Activated T-cell treated with anti-CD3 and anti-CD28 coated beads for 1 hour (primary cell): ENCODE results near the gene UGT1A5.
"Not testable (repeated sequence)": the region's sequence is repeated elsewhere in the genome, so short reads cannot be mapped to it uniquely, and the experiment has no call there.

ENCODE experiments used
- DNase-seq: peaks from one replicate; pipeline ENCODE4 v3.0.0-alpha.2; 2020; ENCODE audit warnings: low read depth

Gene UGT1A5

GRCh38 chr2:233693963-233694362 is 18.7 kb upstream of the UGT1A5 start:
- no peak for DNase-seq

GRCh38 chr2:233698740-233699139 is 14.0 kb upstream of the UGT1A5 start:
- no peak for DNase-seq

- DNase-seq: no peak
Measured at GRCh38 chr2:233699424-233700027, 13.2 kb upstream of the UGT1A5 start.

GRCh38 chr2:233700028-233700635 is 12.6 kb upstream of the UGT1A5 start:
- no peak for DNase-seq

- DNase-seq: not testable (repeated sequence)
Measured at GRCh38 chr2:233700842-233701241, 11.9 kb upstream of the UGT1A5 start.

- DNase-seq: no peak
Measured at GRCh38 chr2:233702238-233702637, 10.5 kb upstream of the UGT1A5 start.

- no peak for DNase-seq
Measured at GRCh38 chr2:233705911-233706506, 6.7 kb upstream of the UGT1A5 start.

- DNase-seq: no peak
Measured at GRCh38 chr2:233706720-233707119, 6.0 kb upstream of the UGT1A5 start.

GRCh38 chr2:233707940-233708644 is 4.6 kb upstream of the UGT1A5 start:
- no peak for DNase-seq

- no peak for DNase-seq
Measured at GRCh38 chr2:233708942-233709341, 3.8 kb upstream of the UGT1A5 start.

GRCh38 chr2:233711312-233712008 is 1.2 kb upstream of the UGT1A5 start:
- DNase-seq: peak; percentile 66

- no peak for DNase-seq
Measured at GRCh38 chr2:233713262-233713615, 532 bp downstream of the UGT1A5 start.

GRCh38 chr2:233714121-233714520 is 1.4 kb downstream of the UGT1A5 start:
- DNase-seq: no peak

- DNase-seq: no peak
Measured at GRCh38 chr2:233718552-233718951, 5.8 kb downstream of the UGT1A5 start, which contains the start of gene UGT1A4. Gene UGT1A4 (plus strand): TSS chr2:233718736. CDS start chr2:233718821, 85 bp downstream.

- DNase-seq: no peak
Measured at GRCh38 chr2:233728723-233729301, 16.1 kb downstream of the UGT1A5 start, which contains the start of gene UGT1A3. Gene UGT1A3 (plus strand): TSS chr2:233729042. CDS start chr2:233729127, 85 bp downstream.

- DNase-seq: not testable (repeated sequence)
Measured at GRCh38 chr2:233736868-233737653, 24.4 kb downstream of the UGT1A5 start.

- no peak for DNase-seq
Measured at GRCh38 chr2:233740870-233741269, 28.2 kb downstream of the UGT1A5 start.

- DNase-seq: no peak
Measured at GRCh38 chr2:233743464-233744259, 31.0 kb downstream of the UGT1A5 start.

GRCh38 chr2:233745073-233745755 is 32.5 kb downstream of the UGT1A5 start:
- no peak for DNase-seq

GRCh38 chr2:233745838-233746237 is 33.1 kb downstream of the UGT1A5 start:
- DNase-seq: not testable (repeated sequence)
